ENCODE data around the gene DOP1B. TPM values are rescaled to one million over a fixed set of nuclear protein-coding genes. Genes with fewer than 3 reads are reported as not detected.
A peak's percentile ranks its signal among the peaks of the same experiment; 100 is the strongest.

Gene DOP1B
- total RNA-seq, 4 donors from 2014 or later = 40.4 to 97.6 (median 69.8) TPM

GRCh38 chr21:36163750-36164741, 7.4 kb downstream of the DOP1B start:
- peaks cover 0 to 20% (median 0%) of the 10 kb centered on the region in 3 donors for H3K36me3 ChIP-seq
- peaks cover 0 to 8% (median 0%) of the 10 kb centered on the region in 4 donors for H3K4me1 ChIP-seq
- H3K9me3 ChIP-seq = no peaks in the 10 kb centered on the region
- no peak for DNase-seq
- no peak for TF ChIP-seq POLR2A (IDR thresholded peaks at IDR 0.05)
- TF ChIP-seq, protein P1, sequence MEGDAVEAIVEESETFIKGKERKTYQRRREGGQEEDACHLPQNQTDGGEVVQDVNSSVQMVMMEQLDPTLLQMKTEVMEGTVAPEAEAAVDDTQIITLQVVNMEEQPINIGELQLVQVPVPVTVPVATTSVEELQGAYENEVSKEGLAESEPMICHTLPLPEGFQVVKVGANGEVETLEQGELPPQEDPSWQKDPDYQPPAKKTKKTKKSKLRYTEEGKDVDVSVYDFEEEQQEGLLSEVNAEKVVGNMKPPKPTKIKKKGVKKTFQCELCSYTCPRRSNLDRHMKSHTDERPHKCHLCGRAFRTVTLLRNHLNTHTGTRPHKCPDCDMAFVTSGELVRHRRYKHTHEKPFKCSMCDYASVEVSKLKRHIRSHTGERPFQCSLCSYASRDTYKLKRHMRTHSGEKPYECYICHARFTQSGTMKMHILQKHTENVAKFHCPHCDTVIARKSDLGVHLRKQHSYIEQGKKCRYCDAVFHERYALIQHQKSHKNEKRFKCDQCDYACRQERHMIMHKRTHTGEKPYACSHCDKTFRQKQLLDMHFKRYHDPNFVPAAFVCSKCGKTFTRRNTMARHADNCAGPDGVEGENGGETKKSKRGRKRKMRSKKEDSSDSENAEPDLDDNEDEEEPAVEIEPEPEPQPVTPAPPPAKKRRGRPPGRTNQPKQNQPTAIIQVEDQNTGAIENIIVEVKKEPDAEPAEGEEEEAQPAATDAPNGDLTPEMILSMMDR (IDR thresholded peaks at IDR 0.05) = no peak
- H3K4me3 ChIP-seq = no peak overlapping the region
- no peaks in the 10 kb centered on the region for H3K27me3 ChIP-seq
- peak overlapping the region in 1 of 4 donors; percentile 10 for H3K27ac ChIP-seq

- Histone ChIP-seq H3K27me3 (no peaks in the 10 kb centered on the region), H3K4me1 (peaks cover 0 to 8% (median 0%) of the 10 kb centered on the region in 4 donors)
Measured at GRCh38 chr21:36165356-36165755, 8.7 kb downstream of the DOP1B start.

DNA sequence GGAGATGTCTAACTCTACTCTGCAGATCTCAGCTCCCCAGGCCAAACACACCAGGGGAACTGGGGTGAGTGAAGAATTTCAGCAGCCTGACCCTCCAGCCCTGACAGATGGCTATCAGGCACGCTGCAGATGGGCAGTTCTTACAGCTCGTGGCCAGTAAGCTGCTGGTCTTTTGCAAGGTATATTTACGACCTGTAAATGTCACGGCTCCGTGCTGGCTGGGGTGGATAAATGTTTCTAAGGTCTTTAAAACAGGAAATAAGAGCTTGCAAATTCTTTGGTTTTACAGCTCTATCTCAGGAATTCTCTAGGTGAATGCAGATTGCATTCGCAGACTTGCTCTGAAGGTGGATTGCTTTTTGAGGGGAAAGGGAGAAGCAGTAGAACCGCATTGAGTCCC, 10.1 kb downstream of the DOP1B start:
- Histone ChIP-seq H3K9me3 (no peaks in the 10 kb centered on the region), H3K4me1 (peaks cover 0 to 8% (median 0%) of the 10 kb centered on the region in 4 donors)

More at GRCh38 chr21:36165356-36165755, 8.7 kb downstream of the DOP1B start:
- Histone ChIP-seq H3K27ac (no peak overlapping the region), H3K36me3 (peaks cover 0 to 33% (median 0%) of the 10 kb centered on the region in 3 donors), H3K4me3 (no peak overlapping the region), H3K9me3 (no peaks in the 10 kb centered on the region)
- TF ChIP-seq, protein P1 (IDR thresholded peaks at IDR 0.05) = no peak
- no peak for TF ChIP-seq POLR2A (IDR thresholded peaks at IDR 0.05)
- DNase-seq = no peak

DNA sequence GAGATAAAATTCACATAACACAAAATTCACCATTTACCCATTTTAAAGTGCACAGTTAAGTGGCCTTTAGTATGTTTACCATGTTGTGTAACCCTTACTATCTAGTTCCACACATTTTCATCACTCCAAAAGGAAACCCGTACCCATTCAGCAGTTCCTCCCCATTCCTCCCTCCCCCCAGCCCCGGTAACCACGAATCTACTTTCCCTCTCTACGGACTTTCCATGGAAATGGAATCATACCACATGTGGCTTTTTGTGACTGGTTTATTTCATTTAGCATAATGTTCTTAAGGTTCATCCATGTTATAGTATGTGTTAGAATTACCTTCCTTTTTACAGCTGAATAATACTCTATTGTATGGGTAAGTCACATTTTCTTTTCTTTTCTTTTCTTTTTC, 10.9 kb downstream of the DOP1B start:
- H3K9me3 ChIP-seq = no peaks in the 10 kb centered on the region
- H3K4me1 ChIP-seq = peaks cover 0 to 8% (median 0%) of the 10 kb centered on the region in 4 donors
- no peak overlapping the region for H3K4me3 ChIP-seq
- no peaks in the 10 kb centered on the region for H3K27me3 ChIP-seq
- H3K36me3 ChIP-seq = peaks cover 0 to 33% (median 0%) of the 10 kb centered on the region in 3 donors
- no peak overlapping the region for H3K27ac ChIP-seq
- TF ChIP-seq, protein P1 (IDR thresholded peaks at IDR 0.05) = no peak
- no peak for TF ChIP-seq POLR2A (IDR thresholded peaks at IDR 0.05)
- no peak for DNase-seq

More for the DNA sequence above, 10.1 kb downstream of the DOP1B start:
- H3K36me3 ChIP-seq = peaks cover 0 to 33% (median 0%) of the 10 kb centered on the region in 3 donors
- no peak for TF ChIP-seq POLR2A (IDR thresholded peaks at IDR 0.05)
- TF ChIP-seq, protein P1 (IDR thresholded peaks at IDR 0.05) = no peak
- H3K27ac ChIP-seq = no peak overlapping the region
- no peak for DNase-seq
- H3K4me3 ChIP-seq = no peak overlapping the region
- H3K27me3 ChIP-seq = no peaks in the 10 kb centered on the region

- Histone ChIP-seq H3K27me3 (no peaks in the 10 kb centered on the region), H3K4me1 (peaks cover 0 to under 1% (median 0%) of the 10 kb centered on the region in 4 donors), H3K9me3 (no peaks in the 10 kb centered on the region), H3K27ac (no peak overlapping the region), H3K4me3 (no peak overlapping the region), H3K36me3 (peaks cover 0 to 33% (median 0%) of the 10 kb centered on the region in 3 donors)
- TF ChIP-seq, protein P1 (IDR thresholded peaks at IDR 0.05) = no peak
- TF ChIP-seq POLR2A (IDR thresholded peaks at IDR 0.05) = no peak
- no peak for DNase-seq
Measured at GRCh38 chr21:36169470-36170128, 13.0 kb downstream of the DOP1B start.

Measured in Peyer's patch (tissue), 4 donors.